GM04504 (cell line): ENCODE results near the gene CAPZB.
A peak's percentile ranks its signal among the peaks of the same experiment; 100 is the strongest.

Experiments
- DNase-seq: peaks from one replicate; pipeline ENCODE4 v3.0.0-alpha.2; 2012; ENCODE audit warnings: low read depth

Gene CAPZB

DNA sequence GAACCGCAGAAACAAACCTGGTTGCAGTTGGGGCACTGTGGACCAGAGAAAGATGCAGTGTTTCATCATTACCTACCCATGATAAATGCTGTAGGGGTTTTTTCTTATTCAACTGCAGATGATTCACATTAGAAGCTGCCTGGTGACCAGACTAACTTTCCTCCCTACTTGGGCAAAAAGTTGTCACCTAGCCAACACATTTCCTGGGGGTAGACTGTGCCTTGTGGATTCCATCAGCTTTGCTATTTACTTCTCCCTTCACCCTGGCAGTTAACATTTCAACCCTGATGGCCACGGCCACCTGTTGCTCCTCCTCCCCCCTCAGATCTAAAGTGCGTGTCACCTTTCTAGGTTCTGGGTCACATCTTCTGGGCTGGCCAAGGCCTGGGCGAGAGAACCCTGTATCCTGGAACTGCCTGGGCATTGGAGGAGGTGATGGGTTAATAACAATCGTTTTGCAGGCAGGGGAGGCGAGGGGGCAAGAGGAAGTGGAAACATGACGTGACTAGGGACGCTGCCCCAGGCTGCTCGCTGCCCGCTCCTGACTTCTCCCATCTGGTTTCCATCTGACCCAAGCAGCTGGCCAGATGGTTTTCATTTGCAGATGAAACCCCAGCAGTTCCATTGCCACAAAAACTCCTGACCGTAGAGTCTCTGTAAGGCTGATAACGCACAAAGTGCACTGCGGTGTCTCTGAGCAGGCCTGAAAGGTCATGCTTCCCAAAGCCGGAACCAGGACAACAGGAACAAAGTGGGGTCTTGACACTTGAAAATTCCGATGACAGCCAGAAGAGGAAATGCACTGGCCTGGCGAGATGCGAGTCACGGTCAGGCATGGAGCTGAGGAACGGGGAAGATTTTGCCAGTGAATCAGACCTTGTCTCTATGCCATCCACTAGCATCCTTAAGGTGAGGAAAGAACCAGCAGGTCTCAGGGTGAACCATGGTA, 36.6 kb downstream of the CAPZB start:
- DNase-seq, result peak; percentile 90

DNA sequence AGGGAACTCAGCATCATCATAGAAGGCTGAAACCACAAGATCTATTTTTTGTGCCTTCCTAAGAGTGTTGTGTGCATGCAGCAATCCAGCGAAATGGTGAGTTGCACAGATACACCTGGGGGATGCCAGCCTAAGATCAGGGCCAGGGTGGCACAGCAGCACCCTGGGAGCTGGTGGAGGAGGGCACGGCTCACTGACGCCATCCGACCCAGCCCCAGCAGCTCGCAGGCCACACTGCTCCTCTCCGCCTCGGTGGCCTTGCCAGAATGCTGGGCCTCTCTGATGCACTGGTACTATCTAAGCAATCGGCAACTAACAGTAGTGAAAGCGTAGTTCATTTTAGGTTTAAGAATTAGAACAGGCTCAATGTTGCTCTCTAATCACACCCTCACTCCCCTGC, 37.8 kb downstream of the CAPZB start:
- no peak for DNase-seq

GRCh38 chr1:19445417-19446342, 39.7 kb downstream of the CAPZB start:
- DNase-seq, result no peak

DNA sequence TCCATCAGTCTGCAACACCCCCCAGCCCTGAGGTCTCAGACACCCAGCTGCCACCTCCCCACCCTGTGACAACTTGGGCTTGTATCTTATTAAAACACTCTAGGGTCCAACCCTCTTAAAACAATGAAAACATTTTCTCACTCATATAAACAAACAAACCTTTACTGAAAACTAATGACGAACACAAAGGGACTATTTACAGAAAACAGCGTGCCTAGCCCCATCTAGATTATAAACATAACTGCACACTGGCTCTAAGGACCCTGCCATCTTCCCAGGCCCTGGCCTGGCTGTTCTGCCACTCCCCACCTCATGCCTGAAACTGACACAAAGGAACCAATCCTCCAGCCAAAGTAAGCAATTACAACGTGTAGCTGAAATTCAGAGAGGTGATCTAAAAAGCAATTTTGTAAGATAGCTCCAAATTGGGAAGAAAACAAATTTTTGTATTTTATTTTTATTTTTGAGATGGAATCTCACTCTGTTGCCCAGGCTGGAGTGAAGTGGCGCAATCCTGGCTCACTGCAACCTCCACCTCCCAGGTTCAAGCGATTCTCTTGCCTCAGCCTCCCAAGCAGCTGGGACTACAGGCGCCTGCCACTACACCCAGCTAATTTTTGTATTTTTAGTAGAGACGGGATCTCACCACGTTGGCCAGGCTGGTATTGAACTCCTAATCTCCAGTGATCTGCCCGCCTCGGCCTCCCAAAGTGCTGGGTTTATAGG, 40.9 kb downstream of the CAPZB start:
- DNase-seq, result no peak

DNA sequence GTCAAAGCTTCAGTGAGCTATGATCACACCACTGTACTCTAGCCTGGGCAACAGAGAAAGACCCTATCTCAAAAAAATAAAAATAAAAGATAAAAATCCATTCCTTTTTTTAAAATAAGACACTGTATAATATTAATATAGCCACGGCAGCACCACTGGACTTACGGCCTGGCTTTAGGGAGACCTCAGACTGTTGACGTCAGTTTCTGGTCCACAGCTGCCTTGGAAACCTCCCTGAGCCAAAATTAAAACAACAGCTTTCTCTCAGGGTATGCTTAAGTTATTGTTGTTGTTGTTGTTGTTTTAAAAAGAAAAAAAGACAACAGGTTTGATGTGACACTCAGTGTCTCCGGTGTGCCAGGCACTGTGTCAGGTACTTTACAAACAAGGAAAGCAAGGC, 42.0 kb downstream of the CAPZB start:
- DNase-seq, result no peak

GRCh38 chr1:19442154-19443096, 42.9 kb downstream of the CAPZB start:
- DNase-seq, result no peak

DNA sequence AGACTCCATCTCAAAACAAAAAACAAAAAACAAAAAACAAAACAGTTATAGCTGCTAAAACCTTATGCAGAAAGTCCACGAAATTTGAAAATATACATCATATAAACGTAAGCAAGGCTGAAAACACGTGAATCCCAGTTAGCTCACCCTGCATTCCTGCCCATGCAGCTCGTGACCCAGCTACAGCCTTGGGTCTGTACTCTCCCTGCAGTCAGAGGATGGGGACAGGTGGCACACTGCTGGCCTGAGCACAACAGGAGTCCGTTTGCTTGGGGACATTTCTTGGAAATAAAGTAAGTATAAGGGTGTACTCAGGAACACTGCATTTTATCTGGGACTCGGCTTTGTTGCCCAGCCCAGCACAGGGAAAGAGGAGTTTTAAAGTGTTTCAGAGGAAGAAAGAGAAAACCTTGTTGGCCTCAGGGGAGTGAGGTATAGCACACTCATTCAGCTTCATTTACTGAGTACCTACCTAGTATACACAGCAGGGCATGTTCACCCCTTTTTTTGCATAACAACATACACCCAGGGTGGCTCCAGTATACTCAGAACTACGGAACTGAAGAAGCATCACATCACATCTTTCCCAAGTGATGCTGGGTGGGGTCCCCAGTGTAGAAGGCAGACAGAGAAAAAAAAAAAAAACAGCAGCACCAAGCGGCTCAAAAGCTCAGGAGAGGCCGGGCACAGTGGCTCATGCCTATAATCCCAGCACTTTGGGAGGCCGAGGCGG, 44.1 kb downstream of the CAPZB start:
- no peak for DNase-seq

DNA sequence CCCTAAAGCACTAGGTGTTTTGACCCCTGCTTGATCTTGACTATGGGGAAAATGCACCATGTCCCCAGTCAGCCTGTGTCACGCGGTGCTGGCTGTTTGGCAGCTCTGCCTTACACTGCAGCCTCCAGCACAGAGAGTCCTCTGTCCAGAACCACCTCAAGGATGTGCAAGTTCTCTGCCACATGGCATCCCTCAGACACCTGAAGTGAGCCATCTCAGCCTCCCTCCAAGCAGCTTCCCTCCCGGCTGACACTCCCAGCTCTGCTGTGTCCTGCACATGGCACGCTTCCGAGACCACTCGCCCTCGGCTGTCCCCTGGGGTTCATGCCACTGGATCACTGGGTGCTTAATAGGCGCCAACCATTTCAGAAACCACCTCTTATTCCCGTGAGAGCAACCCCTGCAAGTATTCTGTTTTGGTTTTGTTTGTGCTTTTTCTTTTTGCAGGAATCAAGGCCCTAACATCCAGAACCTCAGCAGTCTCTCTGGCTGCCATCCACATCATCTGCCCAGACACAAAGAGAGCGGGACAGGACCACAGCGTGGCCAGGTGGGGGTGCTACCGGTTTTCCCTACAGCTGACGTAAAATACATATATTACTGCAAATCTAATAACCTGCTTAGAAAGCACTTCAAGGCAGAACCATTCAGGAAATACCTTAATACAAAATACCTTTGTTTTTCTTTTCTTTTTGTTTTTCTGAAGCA, 45.7 kb downstream of the CAPZB start:
- no peak for DNase-seq

DNA sequence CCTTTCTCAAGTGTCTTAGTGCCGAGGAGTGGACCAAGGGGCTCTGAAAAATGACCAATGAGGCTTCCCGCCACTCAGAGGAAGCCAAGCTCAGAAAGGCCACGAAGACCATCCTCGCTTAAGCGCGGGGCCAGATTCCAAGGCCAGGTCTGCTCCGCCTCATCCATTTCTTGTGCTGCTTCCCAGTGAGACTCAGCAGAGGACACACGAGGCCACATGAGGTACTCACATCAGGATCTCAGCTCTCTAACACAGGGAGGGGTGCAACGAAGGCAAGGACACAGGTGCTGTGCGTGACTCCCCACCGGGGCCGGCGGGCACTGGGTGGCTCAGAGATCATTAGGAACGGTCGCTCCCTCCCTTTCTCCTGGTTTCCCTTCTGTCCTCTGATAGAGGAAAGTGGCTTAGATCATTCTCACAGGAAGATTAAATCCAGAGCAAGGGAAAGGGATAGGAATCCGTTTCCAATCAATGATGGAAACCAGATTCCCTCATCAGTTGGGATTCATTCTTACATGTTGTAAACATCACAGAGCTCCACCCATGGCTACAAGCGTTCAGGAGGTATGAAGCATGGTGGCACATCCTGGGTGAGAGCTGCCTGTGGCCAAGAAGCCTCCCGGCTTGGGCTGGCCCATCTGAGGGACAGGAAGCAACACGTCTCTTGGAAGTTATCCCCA, 46.7 kb downstream of the CAPZB start:
- no peak for DNase-seq

- DNase-seq, result no peak
Observed at GRCh38 chr1:19437891-19438294, 47.4 kb downstream of the CAPZB start.

- DNase-seq, result no peak
Observed at GRCh38 chr1:19436716-19437476, 48.4 kb downstream of the CAPZB start.

GRCh38 chr1:19435851-19436455, 49.4 kb downstream of the CAPZB start:
- DNase-seq, result no peak

DNA sequence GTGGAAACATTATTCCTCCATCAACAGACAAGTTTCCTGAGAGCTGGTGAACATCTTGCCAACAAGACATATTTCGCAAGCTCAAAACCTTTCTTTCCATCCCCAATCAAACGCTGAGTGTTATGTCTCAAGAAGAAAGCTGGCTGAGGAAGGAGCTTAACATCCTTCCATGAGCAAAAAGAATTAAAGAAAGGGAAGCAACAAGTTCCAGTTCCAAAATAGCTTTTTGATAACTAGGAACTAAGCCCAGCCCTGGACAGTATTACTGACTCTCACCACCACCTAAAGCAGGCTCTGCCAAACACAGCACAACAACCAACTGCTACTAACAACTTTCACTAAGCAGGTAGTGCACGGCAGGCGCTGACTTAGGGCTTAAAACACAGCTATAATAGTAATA, 50.2 kb downstream of the CAPZB start:
- DNase-seq, result no peak

- no peak for DNase-seq
Observed at GRCh38 chr1:19433719-19433998, 51.7 kb downstream of the CAPZB start.

DNA sequence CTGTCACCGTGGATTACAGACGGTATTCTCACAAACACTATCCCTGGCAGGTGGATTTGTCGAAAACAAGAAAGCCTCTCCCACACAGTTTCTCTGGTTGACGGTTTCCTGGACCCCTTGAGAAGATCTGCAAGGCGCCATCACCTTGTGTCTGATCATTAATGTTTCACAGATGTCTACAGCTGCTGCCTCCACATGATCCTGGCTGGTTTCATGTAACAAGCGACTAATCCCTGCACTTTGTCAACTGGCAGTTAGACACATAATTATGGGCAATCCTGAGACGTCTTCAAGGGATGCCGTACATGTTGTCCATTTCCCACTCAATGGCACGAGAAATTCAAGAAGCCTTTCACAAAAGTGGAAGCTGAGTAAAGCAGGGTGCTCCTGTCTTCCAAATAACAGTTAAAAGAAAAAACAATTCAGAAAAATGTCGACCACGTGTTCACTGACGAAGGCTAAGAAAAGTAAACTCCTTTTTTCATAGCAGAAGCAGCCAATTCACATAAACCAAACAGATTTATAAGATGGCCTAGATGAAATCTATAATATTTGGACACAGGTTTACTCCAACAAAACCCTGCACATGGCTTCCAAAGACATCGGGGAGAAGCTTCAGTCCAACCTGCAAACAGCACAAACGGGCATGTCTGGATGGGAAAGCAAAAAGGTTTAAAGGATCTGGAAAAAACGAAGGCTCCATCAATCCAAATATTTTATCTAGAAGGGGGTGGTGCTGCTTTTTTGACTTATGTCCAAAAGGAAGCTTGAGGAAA, 52.2 kb downstream of the CAPZB start:
- DNase-seq, result no peak

DNA sequence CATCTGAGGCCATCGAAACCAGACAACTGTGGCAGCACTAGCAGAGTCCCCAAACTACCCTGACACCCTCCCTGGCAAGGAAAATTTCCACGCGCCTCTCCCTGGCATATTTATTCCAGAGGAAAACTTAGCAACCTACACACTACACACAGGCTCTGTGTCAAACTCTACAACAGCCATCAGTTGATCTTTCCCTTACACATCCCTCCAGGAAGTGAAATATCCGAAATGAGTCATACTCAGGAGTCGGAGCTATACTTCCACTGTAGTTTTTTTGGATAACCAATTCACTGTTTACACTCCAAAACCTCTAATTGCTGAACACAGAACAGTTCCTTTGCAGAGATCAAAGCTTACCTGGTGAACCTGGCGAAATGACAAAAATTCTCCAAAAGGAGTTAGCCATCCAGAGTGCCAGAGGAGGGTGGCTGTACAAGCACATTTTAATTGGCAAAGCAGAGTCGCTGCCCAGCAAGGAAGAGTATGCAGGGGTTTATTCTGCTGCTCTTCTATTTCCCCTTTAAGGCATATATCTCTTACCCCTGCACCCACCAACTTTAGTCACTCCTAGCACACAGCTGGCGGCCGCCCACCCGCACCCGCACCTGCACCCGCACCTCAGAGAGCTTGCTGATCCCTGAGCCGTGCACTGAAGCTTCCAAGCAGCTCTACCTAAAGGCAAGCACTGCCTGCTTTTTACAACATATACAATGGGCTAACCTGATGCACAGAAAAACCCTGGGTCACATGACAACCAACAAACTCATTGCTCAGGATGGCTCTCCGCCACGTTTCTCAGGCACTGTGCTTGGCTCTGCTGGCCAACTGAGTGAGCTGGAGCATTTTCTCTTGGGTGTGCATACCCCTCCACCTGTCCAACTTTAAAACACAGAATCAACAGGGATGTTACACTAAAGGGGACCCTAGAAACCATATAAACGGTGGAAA, 54.9 kb downstream of the CAPZB start:
- no peak for DNase-seq
